GM12878 (cell line): ENCODE data around the gene MPDZ. TPM values are rescaled to one million over a fixed set of nuclear protein-coding genes. Genes with fewer than 3 reads are reported as not detected.

Experiments
- ATAC-seq: fragments of 200-7000 bp; cut with Tn5 transposase; 3 replicates; pipeline ENCODE4 v1.9.1; 2020; ENCODE audit warnings: mild to moderate bottlenecking, moderate library complexity
- BruUV-seq: library from RNA; stranded (reverse); fragments of 400-500 nt; replicated peaks from 2 replicates; lab custom pipeline; 2021; lab: Mats Ljungman, UMichigan
- CTCF ChIA-PET: fragments of 300-600 bp; sonication (Branson Sonifier 250); formaldehyde crosslinking; extraction: SDS; loops from one replicate; lab custom pipeline; 2021; ENCODE audit warnings: inconsistent platforms; lab: Yijun Ruan, JAX
- POLR2A ChIA-PET: fragments of 350-600 bp; formaldehyde crosslinking; extraction: SDS; loops from one replicate; lab custom pipeline; 2021; ENCODE audit warnings: inconsistent platforms; lab: Charles Lee
- RAD21 ChIA-PET: fragments of 300-600 bp; sonication (Branson Sonifier 250); formaldehyde crosslinking; loops from one replicate; lab custom pipeline; 2023; ENCODE audit warnings: antibody characterized with exemption; ENCODE audit not compliant: unreplicated experiment; lab: Charles Lee
- SMC1A ChIA-PET: fragments of 300-600 bp; sonication (Branson Sonifier 250); formaldehyde crosslinking; loops from one replicate; lab custom pipeline; 2023; ENCODE audit not compliant: unreplicated experiment, uncharacterized antibody; lab: Charles Lee
- DNase-seq: peaks from one replicate; pipeline ENCODE4 v3.0.0-alpha.2; 2011; ENCODE audit warnings: low read depth, low spot score
- FAIRE-seq: peaks from 3 replicates; lab custom pipeline; 2011; peaks lifted over from hg19 to GRCh38; lab: Jason Lieb, UNC
- H2AFZ ChIP-seq: 2 replicates; pipeline ENCODE4 v1.6.0; 2011; ENCODE audit warnings: low read depth, low read length, control low read depth; ENCODE audit not compliant: control insufficient read depth
- H3K27ac ChIP-seq: 2 replicates; pipeline ENCODE4 v1.5.1; 2011; ENCODE audit warnings: control low read depth; ENCODE audit not compliant: control insufficient read depth, insufficient read depth
- H3K27me3 ChIP-seq, 2 experiments: replicated peaks in 1 of 2; 2 replicates each; pipeline versions ENCODE4 v1.6.0 to v1.6.1; 2011; ENCODE audit warnings: low read length in 1 of 2; ENCODE audit not compliant: control insufficient read depth in 2 of 2, insufficient read depth in 2 of 2
- H3K36me3 ChIP-seq, 2 experiments: 2 replicates each; pipeline ENCODE4 v1.5.1; 2011; ENCODE audit warnings: low read length in 1 of 2; ENCODE audit not compliant: control insufficient read depth in 2 of 2, insufficient read depth in 2 of 2
- H3K4me1 ChIP-seq: 2 replicates; pipeline ENCODE4 v1.6.1; 2011; ENCODE audit warnings: mild to moderate bottlenecking, low read length, moderate library complexity, mixed read lengths; ENCODE audit not compliant: control insufficient read depth, insufficient read depth
- H3K4me2 ChIP-seq: 2 replicates; pipeline ENCODE4 v1.6.0; 2011; ENCODE audit warnings: control low read depth; ENCODE audit not compliant: control insufficient read depth, insufficient read depth
- H3K4me3 ChIP-seq: fragments of 200-600 bp; sonication (generic); 2 replicates; pipeline ENCODE4 v1.5.1; 2016
- H3K79me2 ChIP-seq: 2 replicates; pipeline ENCODE4 v1.6.0; 2011; ENCODE audit warnings: low read length; ENCODE audit not compliant: control insufficient read depth, insufficient read depth
- H3K9ac ChIP-seq: 2 replicates; pipeline ENCODE4 v1.8.0; 2011; ENCODE audit warnings: low read length, control low read depth, mixed read lengths; ENCODE audit not compliant: control insufficient read depth, insufficient read depth
- H3K9me3 ChIP-seq: replicated peaks from 3 replicates; pipeline ENCODE4 v1.5.1; 2011; ENCODE audit warnings: mild to moderate bottlenecking, low read length; ENCODE audit not compliant: control insufficient read depth, insufficient read depth
- H4K20me1 ChIP-seq: 2 replicates; pipeline ENCODE4 v1.6.0; 2011; ENCODE audit not compliant: control insufficient read depth, insufficient read depth
- BACH1 ChIP-seq: fragments of 450-650 bp; IDR thresholded peaks from 2 replicates; pipeline ENCODE4 v1.6.1; 2017; ENCODE audit warnings: mild to moderate bottlenecking, borderline replicate concordance
- E2F4 ChIP-seq: IDR thresholded peaks from 2 replicates; pipeline ENCODE4 v1.6.1; 2012; ENCODE audit warnings: low read depth, low read length, improper control_type of control experiment
- EP300 ChIP-seq, 2 experiments: fragments of 150-350 bp in 1 of 2; IDR thresholded peaks; 2 replicates each; pipeline ENCODE4 v1.6.1; 2011 to 2012; ENCODE audit warnings: low read depth in 2 of 2, low read length in 2 of 2, borderline replicate concordance in 1 of 2, improper control_type of control experiment in 1 of 2, inconsistent platforms in 1 of 2; ENCODE audit not compliant: control insufficient read depth in 1 of 2
- IKZF1 ChIP-seq: fragments of 450-650 bp; conservative IDR thresholded peaks from 2 replicates; pipeline ENCODE4 v1.6.1; 2017; ENCODE audit warnings: antibody characterized with exemption, mild to moderate bottlenecking
- NR2F1 ChIP-seq: fragments of 450-650 bp; conservative IDR thresholded peaks from 2 replicates; pipeline ENCODE4 v1.6.1; 2017; ENCODE audit warnings: mild to moderate bottlenecking
- USF2 ChIP-seq: IDR thresholded peaks from 2 replicates; pipeline ENCODE4 v1.6.1; 2011; ENCODE audit warnings: low read depth, low read length, improper control_type of control experiment, borderline replicate concordance
- ZNF384 ChIP-seq: IDR thresholded peaks from 2 replicates; pipeline ENCODE4 v1.6.1; 2012; ENCODE audit warnings: low read depth, mild to moderate bottlenecking, low read length, improper control_type of control experiment, borderline replicate concordance
- WGBS: methylation state at CpG from one replicate; pipeline ENCODE4 v1.1.6; 2016; ENCODE audit warnings: low lambda C conversion rate; ENCODE audit not compliant: insufficient replicate concordance, insufficient coverage; ENCODE audit errors: missing lambda C conversion rate; 5-methylcytosine and 5-hydroxymethylcytosine counted together
- in situ Hi-C: fragments of 300-500 bp; cut with MboI; formaldehyde crosslinking; loops from 9 replicates; pipeline ENCODE4 v1.14.3; 2018; ENCODE audit warnings: mixed read lengths
- intact Hi-C: fragments of 100-400 bp; cut with micrococcal nuclease; formaldehyde crosslinking; loops from one replicate; pipeline ENCODE4 v1.14.2; 2022; ENCODE audit not compliant: unreplicated experiment
- polyA plus RNA-seq, 11 experiments: library from polyadenylated mRNA; depleted of rRNA in 4 of 11; unstranded in 6 of 11; stranded (reverse) in 5 of 11; fragments of >200 nt; fragmentation: Nextera tagmentation in 4 of 11; fragmentation: Illumina TruSeq in 1 of 11; extraction: Ambion mirVana in 4 of 11; extraction: Trizol in 1 of 11; gene quantifications; 1 replicate in 1 of 11; 2 replicates in 10 of 11; pipeline versions ENCODE4 v1.2.1 to v1.2.3, GENCODE V29; 2011 to 2016; ENCODE audit warnings: inconsistent platforms in 2 of 11, missing spikeins in 2 of 11, low read depth in 1 of 11
- total RNA-seq, 4 experiments: library from RNA; depleted of rRNA in 3 of 4; stranded (reverse); fragments of >200 nt in 3 of 4; fragmentation: Illumina TruSeq in 1 of 4; extraction: Trizol in 1 of 4; gene quantifications; 2 replicates each; pipeline versions ENCODE4 v1.2.1 to v1.2.3, GENCODE V29; 2013 to 2021

MPDZ gene
- total and polyA plus RNA-seq, 10 of the 15 experiments (the other 5 are each of a cell fraction or from before 2014, with no cell fraction given) = 0.36 TPM; not detected in 9

- no peak overlapping the region for H3K27ac ChIP-seq
- RAD21 ChIA-PET = no interaction called here
- no peaks in the 10 kb centered on the region for H3K9me3 ChIP-seq
- H3K79me2 ChIP-seq = no peaks in the 10 kb centered on the region
- CTCF ChIA-PET = no interaction called here
- in situ Hi-C loops (no loop called here), intact Hi-C loops (no loop called here)
- no peaks in the 10 kb centered on the region for H3K36me3 ChIP-seq
- FAIRE-seq = no peak
- H3K4me3 ChIP-seq = no peak overlapping the region
- BruUV-seq = no TSS peak
- no peak for ATAC-seq
- no peaks in the 10 kb centered on the region for H4K20me1 ChIP-seq
- no peak overlapping the region for H2AFZ ChIP-seq
- H3K27me3 ChIP-seq = no peaks in the 10 kb centered on the region
- SMC1A ChIA-PET = no interaction called here
- TF ChIP-seq IKZF1 = no peak
- TF ChIP-seq ZNF384 = no peak
- TF ChIP-seq BACH1 = no peak
- TF ChIP-seq USF2 = no peak
- TF ChIP-seq NR2F1 = no peak
- POLR2A ChIA-PET = no interaction called here
- DNase-seq = no peak
- no peak overlapping the region for H3K9ac ChIP-seq
- no peak overlapping the region for H3K4me2 ChIP-seq
- H3K4me1 ChIP-seq = no peaks in the 10 kb centered on the region
These were observed 134.2 kb downstream of the MPDZ start for GRCh38 chr9:13145340-13145739.

GRCh38 chr9:13144166-13144775 lies 135.2 kb downstream of the MPDZ start:
- no peak for DNase-seq
- no peaks in the 10 kb centered on the region for H3K9me3 ChIP-seq
- no peaks in the 10 kb centered on the region for H3K36me3 ChIP-seq
- BruUV-seq = no TSS peak
- in situ Hi-C loops (no loop called here), intact Hi-C loops (no loop called here)
- H3K4me2 ChIP-seq = no peak overlapping the region
- no peak for FAIRE-seq
- 73% methylated on average over 2 of the region's 2 CpGs for WGBS
- ChIA-PET RAD21 (no interaction called here), SMC1A (interaction anchor here (0.6 kb wide), 1 partner anchor 715 kb away, joined by 4 read pairs; no protein-coding TSS in a partner anchor), POLR2A (no interaction called here), CTCF (no interaction called here)
- no peaks in the 10 kb centered on the region for H4K20me1 ChIP-seq
- no peak overlapping the region for H3K9ac ChIP-seq
- H3K4me1 ChIP-seq = no peaks in the 10 kb centered on the region
- H2AFZ ChIP-seq = no peak overlapping the region
- no peaks in the 10 kb centered on the region for H3K27me3 ChIP-seq
- H3K4me3 ChIP-seq = no peak overlapping the region
- H3K79me2 ChIP-seq = no peaks in the 10 kb centered on the region
- TF ChIP-seq E2F4 = no peak
- TF ChIP-seq EP300 (IDR thresholded peaks at IDR 0.05; ENCODE audit: borderline replicate concordance in 1 of 2, control insufficient read depth in 1 of 2, low read depth in 2 of 2, low read length in 2 of 2) = no peak
- ATAC-seq = no peak
- no peak overlapping the region for H3K27ac ChIP-seq
